HG03045 (cell line): ENCODE results near the gene TGFBR2.

Experiments used
- ATAC-seq: cut with Tn5 transposase; IDR thresholded peaks from one replicate; pipeline ENCODE4 v1.9.1; 2021; ENCODE audit warnings: mild to moderate bottlenecking, moderate library complexity; ENCODE audit not compliant: unreplicated experiment

TGFBR2 gene

DNA sequence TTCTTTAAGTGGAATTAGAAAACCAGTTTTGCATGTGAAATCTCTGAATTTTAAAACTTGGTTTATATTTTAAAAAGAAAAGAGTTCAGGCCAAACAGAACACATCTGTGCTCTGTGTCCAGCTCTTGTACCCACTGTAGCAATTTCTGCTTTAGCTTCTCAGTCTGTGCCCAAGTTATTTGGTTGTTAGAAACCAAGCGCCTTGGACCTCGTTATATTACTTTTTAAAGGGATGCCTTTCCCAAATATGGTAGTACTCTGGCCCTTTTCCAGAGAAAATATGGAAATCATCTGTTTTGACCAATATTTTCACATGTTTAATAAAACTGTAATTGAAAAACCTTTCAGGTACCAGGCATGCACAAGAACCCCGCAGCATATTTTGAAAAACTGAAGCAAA lies 27.3 kb downstream of the TGFBR2 start:
- ATAC-seq = no peak

DNA sequence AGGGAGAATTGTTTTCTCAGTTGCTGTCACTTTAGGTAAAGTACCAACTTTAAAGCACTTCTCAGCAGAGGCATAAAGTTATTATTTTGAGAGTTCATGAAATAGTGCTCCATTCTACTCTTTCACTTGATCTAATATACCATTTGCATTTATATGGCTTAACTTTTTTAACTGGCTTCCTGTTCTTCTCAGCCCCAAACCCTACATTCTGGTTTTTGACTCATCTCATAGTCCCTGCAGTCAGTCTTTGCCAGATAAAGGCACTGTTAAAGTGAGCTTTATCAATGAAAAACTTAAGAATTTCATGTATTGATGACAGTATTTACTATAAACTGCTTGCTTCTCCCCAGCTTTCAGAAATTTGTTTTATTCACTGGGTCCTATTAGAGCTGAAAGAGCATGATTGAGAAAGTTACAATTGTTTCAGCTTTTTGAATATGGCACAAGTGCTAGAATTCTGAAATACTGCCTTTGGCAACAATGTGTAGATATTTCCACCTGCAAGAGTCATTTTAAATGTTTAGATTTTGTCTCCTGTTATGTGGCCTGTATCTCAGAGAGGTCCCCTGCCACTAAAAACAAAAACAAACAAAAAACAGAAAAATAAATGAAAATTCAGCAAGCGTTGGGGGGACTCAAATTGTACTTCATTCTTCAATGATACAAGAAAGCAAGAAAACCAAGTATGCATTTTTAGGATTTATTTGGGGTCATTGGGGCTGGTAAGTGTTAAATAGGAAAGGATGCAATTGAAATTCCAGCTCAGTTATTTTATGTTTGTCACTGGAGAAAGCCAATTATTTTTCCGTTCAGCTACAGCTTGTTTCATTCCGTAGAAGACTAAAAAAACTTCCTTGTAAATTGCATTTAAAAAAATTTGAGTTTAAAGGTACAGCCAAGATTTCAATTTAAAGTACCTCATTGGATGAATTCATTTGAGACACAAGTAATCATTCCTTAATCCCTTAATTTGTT lies 28.6 kb downstream of the TGFBR2 start:
- ATAC-seq = no peak

DNA sequence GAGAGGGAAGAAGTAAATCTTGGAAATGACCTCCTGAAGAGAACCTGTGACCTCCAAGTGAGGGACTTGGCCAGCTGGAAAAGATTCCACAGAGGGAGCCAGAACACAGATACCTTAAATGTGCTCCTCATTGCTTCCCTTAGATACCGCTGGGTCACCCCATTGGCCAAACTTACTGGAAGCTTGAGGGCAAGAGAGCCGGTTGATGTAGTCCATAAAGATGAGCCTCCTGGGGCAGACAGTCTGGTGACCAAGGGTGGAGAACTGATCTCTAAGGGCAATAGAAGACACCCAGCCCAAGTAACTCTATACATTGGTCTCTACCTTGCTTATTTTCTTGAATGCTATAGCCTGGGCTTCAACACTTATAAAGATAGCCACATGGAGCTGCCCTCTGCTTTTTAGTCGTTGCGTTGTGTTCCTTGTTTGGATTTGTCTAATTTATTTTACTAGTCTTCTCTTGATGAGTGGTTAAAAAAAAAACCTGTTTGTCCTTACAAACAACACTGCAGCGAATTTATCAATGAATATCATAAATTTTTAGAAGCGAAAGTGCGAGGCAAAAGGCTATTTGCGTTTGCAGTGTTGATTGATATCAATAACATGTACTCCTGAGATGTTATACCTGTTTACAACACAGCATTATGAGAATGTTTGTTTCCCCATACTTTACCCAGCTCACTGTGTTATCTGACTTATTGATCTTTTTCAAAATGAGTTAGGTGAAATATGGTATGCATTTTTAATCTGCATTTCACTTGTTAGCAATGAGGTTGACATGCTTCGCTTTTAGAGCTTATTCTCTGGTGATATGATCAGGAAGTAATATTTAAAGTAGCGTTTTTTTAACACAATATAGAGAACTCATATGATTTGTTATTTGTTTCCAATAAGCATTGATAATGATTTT lies 31.2 kb downstream of the TGFBR2 start:
- ATAC-seq = no peak

DNA sequence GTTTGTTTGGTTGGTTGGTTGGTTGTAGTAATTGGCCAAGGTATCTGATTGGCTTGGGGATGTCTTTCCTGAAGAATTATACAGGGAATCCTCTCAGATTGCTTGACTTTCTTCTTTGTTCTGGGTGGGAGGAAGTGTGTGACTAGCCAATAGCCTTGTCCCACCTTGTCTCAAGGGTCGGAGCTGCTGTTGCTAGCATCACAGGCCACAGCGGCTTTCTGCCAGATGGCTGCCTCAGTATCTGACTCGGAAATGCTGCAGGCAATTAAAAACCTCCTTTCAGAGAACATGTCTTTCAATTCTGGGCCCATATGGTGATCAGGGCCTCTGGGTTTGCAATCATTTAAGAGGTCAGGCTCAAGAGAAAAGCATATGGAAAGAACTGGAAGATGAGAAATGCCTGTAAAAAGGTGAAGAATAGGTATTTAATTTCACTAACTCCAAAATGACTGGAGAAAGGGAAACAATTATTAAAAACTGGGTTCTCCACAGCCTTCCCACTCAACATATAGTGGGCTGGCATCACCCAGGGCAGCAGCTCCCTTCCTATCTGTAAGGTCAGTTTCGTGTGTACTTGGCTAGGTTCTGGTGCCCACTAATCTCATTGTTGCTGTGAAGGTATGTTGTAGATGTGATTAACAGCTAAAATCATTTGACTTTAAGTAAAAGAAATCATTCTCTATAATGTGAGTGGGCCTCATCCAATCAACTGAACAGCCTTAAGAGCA lies 32.4 kb downstream of the TGFBR2 start:
- no peak for ATAC-seq

DNA sequence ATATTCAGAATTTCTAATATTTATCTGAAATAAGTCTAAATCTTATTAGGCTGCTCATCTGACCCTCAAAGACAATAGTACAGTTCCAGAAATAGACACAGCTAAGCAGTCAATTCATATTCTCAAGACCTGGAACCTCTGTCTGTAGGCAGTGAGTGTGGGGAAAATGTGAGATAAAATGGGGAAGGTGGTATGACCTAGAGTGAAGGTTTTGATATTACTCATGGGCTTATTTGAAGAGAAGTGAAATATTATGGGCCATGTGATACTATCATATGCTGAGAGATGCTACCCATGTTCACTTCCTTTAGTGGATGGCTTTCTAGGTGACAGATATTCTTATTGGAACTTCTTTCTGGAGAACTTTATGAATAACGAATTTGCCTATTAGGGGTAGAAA lies 33.5 kb downstream of the TGFBR2 start:
- ATAC-seq = peak; percentile 84

DNA sequence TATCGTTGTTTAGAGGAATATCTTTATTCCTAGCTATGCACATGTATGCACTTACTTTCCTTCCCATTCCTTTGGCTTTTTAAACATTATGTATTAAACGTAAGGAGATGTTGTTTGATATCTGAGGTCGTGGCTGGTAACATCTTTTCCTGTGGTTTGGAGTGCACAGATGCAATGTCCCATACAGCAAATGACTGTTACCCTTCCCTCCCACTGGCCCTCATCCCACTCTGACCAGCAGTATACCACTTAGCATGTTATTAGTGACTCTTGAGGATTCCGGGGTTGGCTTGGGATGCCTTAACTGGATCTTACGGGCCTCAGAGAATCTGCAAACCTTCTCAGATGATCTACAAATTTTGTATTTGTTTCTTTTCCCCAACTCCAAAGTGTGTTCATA lies 34.5 kb downstream of the TGFBR2 start:
- no peak for ATAC-seq

DNA sequence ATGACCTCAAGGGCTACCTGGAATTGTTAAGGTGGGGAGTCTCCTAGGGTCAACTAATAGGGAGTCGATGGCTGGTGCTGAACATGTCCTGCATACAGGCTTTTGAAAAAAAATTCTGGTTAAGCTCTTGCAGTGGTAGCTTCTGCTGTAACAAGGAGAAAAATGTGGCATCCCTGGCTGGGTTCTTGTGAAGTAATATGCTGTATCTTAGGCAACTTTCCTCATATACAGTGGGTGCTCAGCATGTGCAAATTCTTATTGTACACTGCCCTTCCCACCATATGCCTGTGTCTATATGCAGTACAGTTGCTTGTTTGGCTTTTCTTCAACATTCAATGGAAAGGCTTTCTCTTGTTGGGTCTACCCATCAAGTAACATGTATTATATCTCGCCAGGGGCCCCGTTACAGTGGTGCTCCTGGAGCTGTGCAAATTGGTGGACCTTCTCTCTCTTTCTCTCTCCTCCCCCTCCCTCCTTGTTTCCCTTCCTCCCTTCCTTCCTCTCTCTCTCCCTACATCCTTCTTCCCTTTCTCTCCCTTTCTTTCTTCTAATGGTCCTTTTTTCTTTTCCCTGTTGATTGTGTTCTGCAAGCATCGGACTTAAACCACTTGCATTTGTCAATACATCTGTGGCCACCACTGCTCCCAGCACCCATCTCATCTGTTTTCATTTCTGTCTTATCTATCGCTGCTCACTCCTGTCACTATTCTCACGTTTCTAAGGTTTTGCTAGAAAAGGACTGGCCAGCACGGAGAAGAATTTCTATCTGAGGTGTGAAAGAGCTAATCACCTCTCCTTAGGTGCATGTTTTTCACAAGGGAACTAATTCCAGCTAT lies 35.2 kb downstream of the TGFBR2 start:
- no peak for ATAC-seq

DNA sequence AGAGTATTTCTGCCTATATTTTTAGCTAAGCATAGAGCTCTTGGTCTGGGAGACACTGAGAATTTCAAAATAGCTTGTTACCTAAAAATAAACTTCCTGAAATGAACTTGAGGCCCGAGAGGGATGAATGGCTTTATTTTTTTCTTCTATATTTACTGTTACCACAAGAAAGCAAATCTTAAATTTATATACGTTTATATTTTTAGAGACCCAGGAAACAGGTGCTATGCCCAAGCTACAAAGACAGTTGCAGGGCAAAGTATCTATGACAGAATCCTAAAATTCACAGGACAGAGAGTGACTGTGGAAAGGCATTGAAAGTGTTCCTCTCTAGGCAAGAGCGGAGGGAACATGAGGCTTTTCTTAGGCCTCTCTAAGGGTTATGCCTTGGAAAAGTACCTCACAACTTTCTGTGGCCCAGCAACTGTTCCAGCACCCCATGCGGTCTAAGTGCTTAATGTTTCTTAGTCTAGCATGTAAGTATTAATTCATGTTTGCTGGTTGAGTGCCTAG lies 36.5 kb downstream of the TGFBR2 start:
- no peak for ATAC-seq

DNA sequence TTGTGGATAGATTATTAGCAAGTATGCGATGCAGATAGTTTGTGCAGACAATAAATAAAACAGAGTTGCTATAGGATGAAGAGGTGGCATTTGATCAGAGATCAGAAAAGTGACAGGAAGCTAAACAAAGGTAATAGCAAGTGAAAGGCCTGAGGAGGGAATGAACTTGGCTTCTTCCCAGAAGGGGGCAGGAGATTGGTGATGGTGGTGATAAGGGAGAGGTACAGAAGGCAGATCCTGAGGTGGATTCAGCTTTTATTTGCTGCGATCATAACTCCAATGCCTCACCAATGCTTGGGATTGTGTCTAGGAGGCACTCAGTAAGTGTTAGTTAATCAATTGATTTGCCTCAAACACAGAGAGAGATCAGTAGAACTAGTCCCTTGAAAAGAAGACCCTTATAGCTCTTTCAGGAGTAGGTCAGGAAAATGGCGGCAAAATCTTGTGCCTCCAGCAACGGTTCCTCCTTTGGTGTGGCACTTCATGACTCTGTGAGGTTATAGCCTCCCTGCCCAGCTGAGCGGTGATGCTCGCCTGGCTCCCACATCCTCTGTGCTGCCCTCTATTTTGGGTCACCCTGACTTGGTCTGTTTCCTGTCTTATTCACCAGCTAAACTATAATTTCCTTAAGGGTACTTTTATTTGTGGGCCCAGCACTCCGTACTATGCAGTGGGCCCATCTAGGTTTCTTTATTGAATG lies 37.5 kb downstream of the TGFBR2 start:
- no peak for ATAC-seq

DNA sequence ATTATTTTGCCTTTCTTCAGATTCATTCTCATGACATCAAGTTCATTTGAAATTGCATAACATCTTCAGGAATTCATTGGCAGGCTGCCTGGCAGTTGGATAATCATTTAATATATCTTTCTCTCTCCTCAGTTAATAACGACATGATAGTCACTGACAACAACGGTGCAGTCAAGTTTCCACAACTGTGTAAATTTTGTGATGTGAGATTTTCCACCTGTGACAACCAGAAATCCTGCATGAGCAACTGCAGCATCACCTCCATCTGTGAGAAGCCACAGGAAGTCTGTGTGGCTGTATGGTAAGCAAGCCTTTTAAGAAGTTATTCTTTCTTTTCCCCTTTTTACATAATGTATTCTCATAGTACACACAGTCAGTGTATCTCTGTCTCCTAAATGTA lies 38.2 kb downstream of the TGFBR2 start:
- ATAC-seq = peak; percentile 60

DNA sequence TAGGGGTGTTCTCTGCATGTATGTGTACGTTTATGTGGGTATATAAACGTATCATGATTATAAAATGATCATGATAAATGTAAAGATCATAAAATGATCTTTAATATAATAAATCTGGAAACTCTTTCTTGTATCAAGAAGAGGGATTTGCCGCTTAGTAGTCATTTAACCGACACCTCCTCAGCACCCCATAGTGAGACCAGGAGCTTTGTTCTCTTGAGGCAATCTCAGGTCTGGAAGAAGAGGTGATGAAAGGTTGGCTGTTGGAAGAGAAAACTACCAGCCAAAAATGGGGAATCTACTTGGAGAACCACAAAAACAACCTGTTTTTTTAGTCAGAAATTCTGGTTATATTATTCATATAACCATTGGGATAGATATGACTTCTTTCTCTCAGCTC lies 38.7 kb downstream of the TGFBR2 start:
- no peak for ATAC-seq

DNA sequence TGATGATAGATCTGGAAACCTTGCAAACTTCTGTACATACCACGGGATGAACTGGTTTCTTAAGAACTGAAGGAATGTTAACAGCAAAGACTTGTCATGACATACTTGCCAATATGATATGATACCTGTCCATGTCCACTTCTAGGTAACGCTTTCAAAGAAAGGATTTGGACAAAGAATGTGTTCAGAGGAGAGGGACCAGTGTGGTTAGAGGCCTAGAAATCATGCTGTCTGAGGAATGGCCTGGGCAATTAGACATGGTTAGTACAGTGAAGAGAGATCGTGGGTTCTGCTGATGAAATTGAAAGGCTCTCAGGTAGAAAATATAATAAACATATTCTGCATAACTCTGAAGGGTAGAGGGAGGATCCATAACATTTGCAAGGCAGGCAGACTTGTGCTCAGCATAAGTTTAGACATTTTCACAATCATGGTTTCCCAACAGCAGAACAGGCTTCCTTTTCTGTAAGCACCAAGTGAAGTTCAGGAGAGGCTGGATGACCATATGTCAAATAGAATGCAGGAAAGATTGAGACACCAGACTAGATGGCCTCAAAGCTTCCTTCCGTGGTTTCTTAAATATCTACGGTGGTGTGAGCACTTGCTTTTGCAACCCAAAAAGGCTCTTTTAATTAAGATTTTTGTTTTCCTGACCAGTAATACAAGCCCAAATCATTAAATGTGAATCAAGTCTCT lies 39.9 kb downstream of the TGFBR2 start:
- no peak for ATAC-seq

DNA sequence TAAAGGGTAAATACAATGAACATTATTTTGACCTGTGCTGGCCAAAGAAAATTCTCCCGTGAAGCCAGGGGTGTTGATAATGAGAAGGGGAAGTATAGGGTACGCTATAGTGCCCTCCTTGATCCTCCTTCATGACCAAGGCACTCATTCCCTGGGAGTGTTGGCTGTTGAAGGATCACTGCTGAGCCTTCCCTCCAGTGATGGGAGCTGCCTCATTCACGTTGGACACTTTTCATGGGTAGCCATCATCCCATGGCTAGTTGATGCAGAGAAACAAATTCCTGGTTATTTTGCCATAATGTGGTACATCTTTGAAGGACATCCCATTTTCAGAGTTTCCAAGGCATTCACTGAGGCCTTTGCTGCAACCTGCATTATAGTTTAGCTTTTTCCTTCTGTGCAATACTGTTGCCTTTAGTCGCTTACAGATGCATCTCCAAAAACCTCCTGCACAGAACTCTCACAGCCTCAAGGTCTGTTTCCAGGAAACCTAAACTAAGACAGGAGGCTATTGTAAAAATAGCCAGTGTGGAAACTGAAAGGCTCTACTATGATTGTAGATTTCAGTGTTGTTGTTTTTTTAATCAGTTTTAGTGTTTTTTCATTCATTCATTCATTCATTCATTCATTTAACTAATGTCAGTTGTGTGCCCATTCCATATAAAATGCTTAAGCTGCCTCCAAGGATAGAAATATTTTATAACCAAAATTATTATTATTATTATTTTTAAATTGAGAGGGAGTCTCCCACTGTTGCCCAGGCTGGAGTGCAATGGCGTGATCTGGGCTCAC lies 40.8 kb downstream of the TGFBR2 start:
- no peak for ATAC-seq

DNA sequence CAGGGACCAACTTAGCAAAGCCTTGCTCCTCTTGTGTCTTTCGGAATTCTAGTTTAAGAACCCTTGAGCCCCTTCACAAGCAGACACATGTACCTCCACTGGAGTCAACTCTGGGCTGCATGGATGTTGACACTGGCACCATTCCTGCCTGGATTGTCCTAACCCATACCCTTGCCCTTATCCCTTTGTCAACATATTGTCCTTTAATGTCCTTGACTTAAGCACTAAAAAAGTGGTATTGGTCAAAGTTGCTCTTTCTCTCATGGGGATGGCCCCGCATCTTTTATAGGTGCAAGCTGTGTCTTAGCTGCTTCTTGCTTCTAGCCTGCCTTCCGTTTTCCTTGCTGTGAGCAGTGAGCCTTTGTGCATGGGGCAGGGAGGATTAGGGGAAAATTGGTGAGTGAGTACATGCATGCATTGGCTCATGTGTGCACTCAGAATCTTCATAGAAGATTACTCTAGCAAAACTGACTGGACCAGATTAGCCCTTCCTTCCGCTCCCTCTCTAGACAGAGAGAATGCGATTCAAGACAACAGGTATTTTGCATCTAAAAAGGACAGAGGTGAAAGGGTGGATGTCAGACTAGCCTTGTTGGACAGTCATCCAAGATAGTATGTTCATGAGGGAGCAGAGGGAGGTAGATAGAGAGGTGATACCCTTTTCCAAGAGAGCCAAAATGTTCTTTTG lies 42.4 kb downstream of the TGFBR2 start:
- ATAC-seq = no peak

DNA sequence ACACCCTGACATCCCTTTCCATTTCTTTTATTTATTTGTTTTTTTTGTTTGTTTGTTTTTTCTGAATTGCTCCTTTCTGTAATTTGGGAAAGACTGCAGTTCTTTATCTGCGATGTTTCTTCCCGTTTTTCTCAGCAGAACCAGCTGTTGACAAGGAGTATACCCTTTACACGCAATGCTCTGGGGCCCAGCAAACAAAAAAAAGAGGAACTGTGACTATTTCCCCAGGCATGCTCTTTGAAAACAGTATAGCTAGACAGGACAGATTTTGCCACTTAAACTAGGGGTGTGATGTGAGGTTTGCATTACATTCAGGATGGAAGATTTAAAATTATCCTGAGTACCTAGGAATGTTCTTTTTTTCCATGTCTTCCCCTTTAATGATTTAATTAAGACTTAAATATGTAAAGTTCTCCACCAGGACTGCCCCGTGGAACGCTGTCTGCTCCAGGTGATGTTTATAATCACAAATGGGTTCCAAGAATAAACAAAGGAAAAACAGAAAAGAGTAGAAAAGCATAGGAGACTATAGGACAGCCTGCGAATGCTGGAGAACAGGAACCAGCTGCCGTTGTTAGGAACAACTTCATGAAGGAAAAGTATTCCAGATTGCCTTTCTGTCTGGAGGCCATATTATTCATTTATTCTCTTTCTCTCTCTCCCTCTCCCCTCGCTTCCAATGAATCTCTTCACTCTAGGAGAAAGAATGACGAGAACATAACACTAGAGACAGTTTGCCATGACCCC lies 43.3 kb downstream of the TGFBR2 start:
- peak; percentile 73 for ATAC-seq

DNA sequence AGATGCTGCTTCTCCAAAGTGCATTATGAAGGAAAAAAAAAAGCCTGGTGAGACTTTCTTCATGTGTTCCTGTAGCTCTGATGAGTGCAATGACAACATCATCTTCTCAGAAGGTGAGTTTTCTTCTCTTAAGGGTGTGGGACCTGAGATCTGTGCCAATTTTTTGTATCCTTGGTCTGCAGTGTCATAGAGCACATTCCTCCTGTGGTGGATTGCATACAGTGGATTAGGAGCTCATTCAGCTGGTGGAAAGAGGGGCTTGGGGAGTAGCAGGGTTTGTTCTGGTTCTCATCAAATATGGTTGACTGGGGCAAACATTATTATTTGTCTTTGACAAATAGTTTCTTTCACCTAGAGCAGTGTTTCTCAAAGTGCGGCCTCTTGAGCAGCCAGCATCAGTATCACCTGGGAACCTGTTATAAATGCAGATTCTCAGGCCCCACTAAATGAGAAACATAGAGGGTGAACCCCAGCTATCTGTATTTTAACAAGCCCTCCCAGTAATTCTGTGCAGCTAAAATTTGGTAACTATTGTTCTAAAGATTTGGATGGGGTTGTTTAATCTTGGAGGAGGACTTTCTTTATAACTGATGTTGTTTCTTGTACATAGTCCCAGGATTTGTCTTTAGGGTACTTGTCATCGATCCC lies 44.1 kb downstream of the TGFBR2 start:
- ATAC-seq = no peak
